A549 (cell line): ENCODE measurements around the gene SPECC1L. TPM values are rescaled to one million over a fixed set of nuclear protein-coding genes. Genes with fewer than 3 reads are reported as not detected.

Experiments used
- ATAC-seq, 2 experiments: fragments of 200-7000 bp in 1 of 2; fragments of >200 bp in 1 of 2; cut with Nextera tagmentation in 1 of 2; cut with Tn5 transposase in 1 of 2; 3 replicates each; pipeline versions ENCODE4 v1.8.0 to v1.9.1; 2018 to 2020; ENCODE audit warnings: mild to moderate bottlenecking in 1 of 2, moderate library complexity in 1 of 2
- CTCF ChIA-PET: fragments of 300-600 bp; sonication (Branson Sonifier 250); formaldehyde crosslinking; extraction: SDS; loops from one replicate; lab custom pipeline; 2021; ENCODE audit warnings: antibody characterized with exemption, inconsistent platforms; lab: Yijun Ruan, JAX
- POLR2A ChIA-PET: fragments of 350-600 bp; formaldehyde crosslinking; extraction: SDS; loops from one replicate; lab custom pipeline; 2021; ENCODE audit warnings: antibody characterized with exemption, inconsistent platforms; lab: Yijun Ruan, JAX
- DNase-seq, 2 experiments: peaks; one replicate each; pipeline versions ENCODE4 v3.0.0 to v3.0.0-alpha.2; 2011 to 2016; ENCODE audit warnings: low read depth in 1 of 2, low spot score in 1 of 2
- FAIRE-seq: peaks from 2 replicates; lab custom pipeline; 2011; peaks lifted over from hg19 to GRCh38; lab: Jason Lieb, UNC
- H3K27ac ChIP-seq, 2 experiments: fragments of >200 bp; sonication (Bioruptor Twin); formaldehyde crosslinking; 3 replicates each; pipeline ENCODE4 v1.5.1; 2016 to 2017
- H3K4me1 ChIP-seq: fragments of >200 bp; sonication (Bioruptor Twin); formaldehyde crosslinking; 3 replicates; pipeline ENCODE4 v1.6.1; 2016
- H3K4me2 ChIP-seq: fragments of >200 bp; sonication (Bioruptor Twin); formaldehyde crosslinking; 3 replicates; pipeline ENCODE4 v1.6.1; 2016
- H3K4me3 ChIP-seq: fragments of >200 bp; sonication (Bioruptor Twin); formaldehyde crosslinking; 3 replicates; pipeline ENCODE4 v1.5.1; 2016
- H3K9me3 ChIP-seq: fragments of >200 bp; sonication (Bioruptor Twin); formaldehyde crosslinking; 3 replicates; pipeline ENCODE4 v1.6.1; 2016
- EHF ChIP-seq: fragments of 250-450 bp; sonication (Bioruptor Pico); IDR thresholded peaks from 2 replicates; pipeline ENCODE4 v1.5.0; 2020; ENCODE audit warnings: mild to moderate bottlenecking
- EHMT2 ChIP-seq: fragments of 200-600 bp; sonication (generic); IDR thresholded peaks from 2 replicates; pipeline ENCODE4 v1.6.1; 2016; ENCODE audit warnings: antibody characterized with exemption, low read depth, mild to moderate bottlenecking, moderate library complexity
- EP300 ChIP-seq, 2 experiments: fragments of >200 bp; sonication (Bioruptor Twin); formaldehyde crosslinking; IDR thresholded peaks; 2 replicates in 1 of 2; 3 replicates in 1 of 2; pipeline ENCODE4 v1.6.1; 2016 to 2017
- ESRRA ChIP-seq: fragments of 150-350 bp; IDR thresholded peaks from 2 replicates; pipeline ENCODE4 v1.6.1; 2014; ENCODE audit warnings: mild to moderate bottlenecking, low read length, borderline replicate concordance
- FOSB ChIP-seq: fragments of 250-450 bp; sonication (Bioruptor Pico); IDR thresholded peaks from 2 replicates; pipeline ENCODE4 v1.5.0; 2020; ENCODE audit warnings: mild to moderate bottlenecking, moderate library complexity
- HOXA7 ChIP-seq: fragments of 250-450 bp; sonication (Bioruptor Pico); IDR thresholded peaks from 2 replicates; pipeline ENCODE4 v1.5.0; 2020; ENCODE audit warnings: mild to moderate bottlenecking, moderate library complexity
- HOXB5 ChIP-seq: fragments of 250-450 bp; sonication (Bioruptor Pico); IDR thresholded peaks from 2 replicates; pipeline ENCODE4 v1.5.0; 2020; ENCODE audit warnings: mild to moderate bottlenecking, moderate library complexity
- JUN ChIP-seq, 2 experiments: fragments of >200 bp; sonication (Bioruptor Twin); formaldehyde crosslinking; IDR thresholded peaks; 2 replicates in 1 of 2; 3 replicates in 1 of 2; pipeline ENCODE4 v1.6.1; 2016 to 2017
- MAFK ChIP-seq: fragments of 450-650 bp; IDR thresholded peaks from 2 replicates; pipeline ENCODE4 v1.6.1; 2014; ENCODE audit not compliant: partially characterized antibody
- MAZ ChIP-seq: fragments of 150-350 bp; IDR thresholded peaks from 2 replicates; pipeline ENCODE4 v1.6.1; 2014; ENCODE audit warnings: antibody characterized with exemption, low read depth, low read length, borderline replicate concordance
- MYC ChIP-seq: IDR thresholded peaks from 2 replicates; pipeline ENCODE4 v1.6.1; 2012; ENCODE audit warnings: mild to moderate bottlenecking, inconsistent platforms, low read length, improper control_type of control experiment, borderline replicate concordance
- NR3C1 ChIP-seq: fragments of >200 bp; sonication (Bioruptor Twin); formaldehyde crosslinking; IDR thresholded peaks from 3 replicates; pipeline ENCODE4 v1.6.1; 2017
- POLR2AphosphoS2 ChIP-seq: conservative IDR thresholded peaks from 2 replicates; pipeline ENCODE4 v1.6.1; 2012; ENCODE audit warnings: low read length, improper control_type of control experiment, inconsistent platforms
- RCOR1 ChIP-seq: fragments of 150-350 bp; IDR thresholded peaks from 2 replicates; pipeline ENCODE4 v1.6.1; 2014; ENCODE audit warnings: antibody characterized with exemption, low read length, low read depth
- RFX5 ChIP-seq: fragments of 450-650 bp; IDR thresholded peaks from 2 replicates; pipeline ENCODE4 v1.7.1; 2014; ENCODE audit warnings: antibody characterized with exemption, mild to moderate bottlenecking, moderate library complexity
- TFCP2L1 ChIP-seq: fragments of 250-450 bp; sonication (Bioruptor Pico); IDR thresholded peaks from 2 replicates; pipeline ENCODE4 v1.5.0; 2021; ENCODE audit warnings: mild to moderate bottlenecking
- TP53 ChIP-seq: fragments of 250-450 bp; sonication (Bioruptor Pico); IDR thresholded peaks from 2 replicates; pipeline ENCODE4 v1.5.0; 2021; ENCODE audit warnings: mild to moderate bottlenecking, moderate library complexity
- ZFP36 ChIP-seq: fragments of 450-650 bp; IDR thresholded peaks from 2 replicates; pipeline ENCODE4 v1.6.1; 2014; ENCODE audit warnings: borderline replicate concordance; ENCODE audit not compliant: partially characterized antibody
- WGBS: methylation state at CpG from one replicate; pipeline ENCODE4 v1.1.6; 2017; ENCODE audit errors: missing lambda C conversion rate; 5-methylcytosine and 5-hydroxymethylcytosine counted together
- polyA plus RNA-seq, 4 experiments: library from polyadenylated mRNA; depleted of rRNA in 3 of 4; stranded (reverse); fragments of >200 nt; fragmentation: RNase III in 1 of 4; extraction: RNeasy Plus Mini Kit Qiagen cat#74134 plus additional on column Dnase treatment in 1 of 4; gene quantifications; 2 replicates in 3 of 4; 3 replicates in 1 of 4; pipeline ENCODE4 v1.2.3, GENCODE V29; 2011 to 2017
- TF ChIP-seq, protein P1 (sequence below): fragments of >200 bp; sonication (Bioruptor Twin); formaldehyde crosslinking; IDR thresholded peaks from 3 replicates; pipeline ENCODE4 v1.6.1; 2016
- TF ChIP-seq, protein P2 (sequence below): fragments of >200 bp; sonication (Bioruptor Twin); formaldehyde crosslinking; IDR thresholded peaks from 3 replicates; pipeline ENCODE4 v1.5.1; 2016
- TF ChIP-seq, protein P3 (sequence below): fragments of 200-600 bp; sonication (generic); IDR thresholded peaks from 2 replicates; pipeline ENCODE4 v1.6.1; 2016; ENCODE audit warnings: antibody characterized with exemption, mild to moderate bottlenecking, moderate library complexity

The SPECC1L gene
- polyA plus RNA-seq, 2 of the 4 experiments (the other 2 are of a cell fraction) = 14.8 to 25.2 TPM

DNA sequence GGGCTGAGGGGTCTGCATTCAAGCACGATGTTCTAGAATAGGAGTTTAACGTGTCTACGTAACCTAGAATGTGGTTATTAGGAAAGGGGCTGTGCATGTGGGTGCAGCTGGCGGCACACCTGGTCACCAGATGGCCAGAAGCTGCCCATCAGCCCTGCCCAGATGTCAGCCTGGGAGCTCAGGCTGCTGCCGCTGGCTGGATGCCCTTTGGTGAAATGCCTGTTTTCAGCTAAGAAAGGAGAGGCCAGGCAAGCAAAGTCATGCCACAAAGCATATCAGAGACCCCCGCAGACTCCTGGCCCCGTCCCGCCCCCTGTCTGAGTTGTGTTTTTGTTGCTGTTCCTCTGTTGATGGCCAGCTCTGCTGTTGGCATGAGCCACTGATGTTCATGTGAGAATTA is 145.5 kb downstream of the SPECC1L start (continued):
- TF ChIP-seq, protein P1, sequence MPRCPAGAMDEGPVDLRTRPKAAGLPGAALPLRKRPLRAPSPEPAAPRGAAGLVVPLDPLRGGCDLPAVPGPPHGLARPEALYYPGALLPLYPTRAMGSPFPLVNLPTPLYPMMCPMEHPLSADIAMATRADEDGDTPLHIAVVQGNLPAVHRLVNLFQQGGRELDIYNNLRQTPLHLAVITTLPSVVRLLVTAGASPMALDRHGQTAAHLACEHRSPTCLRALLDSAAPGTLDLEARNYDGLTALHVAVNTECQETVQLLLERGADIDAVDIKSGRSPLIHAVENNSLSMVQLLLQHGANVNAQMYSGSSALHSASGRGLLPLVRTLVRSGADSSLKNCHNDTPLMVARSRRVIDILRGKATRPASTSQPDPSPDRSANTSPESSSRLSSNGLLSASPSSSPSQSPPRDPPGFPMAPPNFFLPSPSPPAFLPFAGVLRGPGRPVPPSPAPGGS = no peak
- no peak for TF ChIP-seq RFX5
- no peak for TF ChIP-seq RCOR1
- no peak for TF ChIP-seq ESRRA
- TF ChIP-seq, all 56 proteins: peak for 0

DNA sequence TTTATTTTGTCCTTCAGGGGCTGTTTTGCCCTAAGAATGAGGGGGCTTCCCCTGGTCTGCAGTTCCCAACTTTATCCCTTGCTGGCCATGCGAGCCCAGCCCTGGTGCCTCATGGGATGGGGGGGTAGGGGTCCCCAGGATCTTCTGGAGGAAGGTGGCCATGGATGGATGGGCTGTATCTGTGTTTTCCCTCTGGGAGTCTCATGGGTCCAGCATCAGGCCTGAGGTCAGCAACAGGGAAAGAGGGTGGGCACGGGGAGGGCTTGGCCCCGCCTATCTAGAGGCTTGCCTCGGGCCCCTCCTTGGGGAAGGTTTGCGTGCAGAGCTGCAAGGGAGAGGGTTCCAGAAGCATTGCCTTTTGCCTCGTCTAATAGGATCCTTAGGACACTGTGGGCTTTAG is 146.0 kb downstream of the SPECC1L start:
- ATAC-seq = no peak
- CTCF ChIA-PET = interaction anchor here (0.6 to 1.5 kb wide), 4 partner anchors 13 to 109 kb away, joined by 3 to 6 read pairs (median 4); no protein-coding TSS in a partner anchor

DNA sequence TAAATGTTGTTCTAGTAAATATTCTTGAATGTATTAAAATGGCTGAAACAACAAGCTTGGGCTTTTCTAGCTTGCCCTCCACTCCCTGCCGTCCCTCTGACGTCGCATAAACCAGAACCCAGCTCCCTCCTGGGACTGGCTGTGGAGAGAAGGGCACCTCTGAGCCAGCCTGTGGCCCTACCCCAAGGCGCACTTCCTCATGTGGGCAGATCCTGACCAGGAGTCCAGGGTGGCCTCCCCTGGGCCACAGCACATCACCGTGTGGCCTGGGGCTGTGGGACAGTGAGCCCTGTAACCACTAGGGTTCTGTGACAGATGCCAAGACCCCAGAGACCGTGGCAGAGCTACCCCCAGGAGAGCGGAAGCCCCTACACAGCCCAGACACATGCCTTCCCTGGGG is 146.6 kb downstream of the SPECC1L start:
- DNase-seq (no peak), ATAC-seq (no peak), FAIRE-seq (no peak)
- POLR2A ChIA-PET = no interaction called here
- no peak overlapping the region for H3K4me2 ChIP-seq
- no peak overlapping the region for H3K27ac ChIP-seq
- H3K4me3 ChIP-seq = no peak overlapping the region
- CTCF ChIA-PET = interaction anchor here (1.4 to 1.5 kb wide), 2 partner anchors 105 to 109 kb away, joined by 3 to 6 read pairs; no protein-coding TSS in a partner anchor
- WGBS = 92% methylated on average over 6 of the region's 7 CpGs
- no peaks in the 10 kb centered on the region for H3K4me1 ChIP-seq
- no peaks in the 10 kb centered on the region for H3K9me3 ChIP-seq
- TF ChIP-seq TP53 (CRISPR knock-in tag) = no peak
- TF ChIP-seq, protein P2, sequence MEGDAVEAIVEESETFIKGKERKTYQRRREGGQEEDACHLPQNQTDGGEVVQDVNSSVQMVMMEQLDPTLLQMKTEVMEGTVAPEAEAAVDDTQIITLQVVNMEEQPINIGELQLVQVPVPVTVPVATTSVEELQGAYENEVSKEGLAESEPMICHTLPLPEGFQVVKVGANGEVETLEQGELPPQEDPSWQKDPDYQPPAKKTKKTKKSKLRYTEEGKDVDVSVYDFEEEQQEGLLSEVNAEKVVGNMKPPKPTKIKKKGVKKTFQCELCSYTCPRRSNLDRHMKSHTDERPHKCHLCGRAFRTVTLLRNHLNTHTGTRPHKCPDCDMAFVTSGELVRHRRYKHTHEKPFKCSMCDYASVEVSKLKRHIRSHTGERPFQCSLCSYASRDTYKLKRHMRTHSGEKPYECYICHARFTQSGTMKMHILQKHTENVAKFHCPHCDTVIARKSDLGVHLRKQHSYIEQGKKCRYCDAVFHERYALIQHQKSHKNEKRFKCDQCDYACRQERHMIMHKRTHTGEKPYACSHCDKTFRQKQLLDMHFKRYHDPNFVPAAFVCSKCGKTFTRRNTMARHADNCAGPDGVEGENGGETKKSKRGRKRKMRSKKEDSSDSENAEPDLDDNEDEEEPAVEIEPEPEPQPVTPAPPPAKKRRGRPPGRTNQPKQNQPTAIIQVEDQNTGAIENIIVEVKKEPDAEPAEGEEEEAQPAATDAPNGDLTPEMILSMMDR = no peak
- no peak for TF ChIP-seq JUN (IDR thresholded peaks at IDR 0.05)
- TF ChIP-seq TFCP2L1 (CRISPR knock-in tag) = no peak
- TF ChIP-seq EP300 (IDR thresholded peaks at IDR 0.05) = no peak
- no peak for TF ChIP-seq EHF (CRISPR knock-in tag)
- no peak for TF ChIP-seq MYC
- TF ChIP-seq EHMT2 = no peak
- TF ChIP-seq, protein P3, sequence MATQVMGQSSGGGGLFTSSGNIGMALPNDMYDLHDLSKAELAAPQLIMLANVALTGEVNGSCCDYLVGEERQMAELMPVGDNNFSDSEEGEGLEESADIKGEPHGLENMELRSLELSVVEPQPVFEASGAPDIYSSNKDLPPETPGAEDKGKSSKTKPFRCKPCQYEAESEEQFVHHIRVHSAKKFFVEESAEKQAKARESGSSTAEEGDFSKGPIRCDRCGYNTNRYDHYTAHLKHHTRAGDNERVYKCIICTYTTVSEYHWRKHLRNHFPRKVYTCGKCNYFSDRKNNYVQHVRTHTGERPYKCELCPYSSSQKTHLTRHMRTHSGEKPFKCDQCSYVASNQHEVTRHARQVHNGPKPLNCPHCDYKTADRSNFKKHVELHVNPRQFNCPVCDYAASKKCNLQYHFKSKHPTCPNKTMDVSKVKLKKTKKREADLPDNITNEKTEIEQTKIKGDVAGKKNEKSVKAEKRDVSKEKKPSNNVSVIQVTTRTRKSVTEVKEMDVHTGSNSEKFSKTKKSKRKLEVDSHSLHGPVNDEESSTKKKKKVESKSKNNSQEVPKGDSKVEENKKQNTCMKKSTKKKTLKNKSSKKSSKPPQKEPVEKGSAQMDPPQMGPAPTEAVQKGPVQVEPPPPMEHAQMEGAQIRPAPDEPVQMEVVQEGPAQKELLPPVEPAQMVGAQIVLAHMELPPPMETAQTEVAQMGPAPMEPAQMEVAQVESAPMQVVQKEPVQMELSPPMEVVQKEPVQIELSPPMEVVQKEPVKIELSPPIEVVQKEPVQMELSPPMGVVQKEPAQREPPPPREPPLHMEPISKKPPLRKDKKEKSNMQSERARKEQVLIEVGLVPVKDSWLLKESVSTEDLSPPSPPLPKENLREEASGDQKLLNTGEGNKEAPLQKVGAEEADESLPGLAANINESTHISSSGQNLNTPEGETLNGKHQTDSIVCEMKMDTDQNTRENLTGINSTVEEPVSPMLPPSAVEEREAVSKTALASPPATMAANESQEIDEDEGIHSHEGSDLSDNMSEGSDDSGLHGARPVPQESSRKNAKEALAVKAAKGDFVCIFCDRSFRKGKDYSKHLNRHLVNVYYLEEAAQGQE = no peak
- TF ChIP-seq FOSB (CRISPR knock-in tag) = no peak
- TF ChIP-seq MAFK = no peak
- TF ChIP-seq ZFP36 = no peak
- TF ChIP-seq ESRRA = no peak
- TF ChIP-seq HOXA7 (CRISPR knock-in tag) = no peak

More for the DNA sequence above, 146.0 kb downstream of the SPECC1L start:
- no peaks in the 10 kb centered on the region for H3K9me3 ChIP-seq
- H3K4me1 ChIP-seq = no peaks in the 10 kb centered on the region
- no peak for FAIRE-seq
- 96% methylated on average over 4 of the region's 6 CpGs for WGBS
- no peak for TF ChIP-seq EHMT2
- no peak for TF ChIP-seq POLR2AphosphoS2
- TF ChIP-seq, protein P3 = no peak
- no peak for TF ChIP-seq MAZ
- no peak for TF ChIP-seq RCOR1
- TF ChIP-seq NR3C1 = no peak
- TF ChIP-seq, protein P1 = no peak
- TF ChIP-seq ZFP36 = no peak
- TF ChIP-seq HOXB5 (CRISPR knock-in tag) = no peak
- no peak for DNase-seq
- POLR2A ChIA-PET = no interaction called here
- H3K4me3 ChIP-seq = no peak overlapping the region
- no peak overlapping the region for H3K27ac ChIP-seq
- H3K4me2 ChIP-seq = no peak overlapping the region
